ENCODE measurements around the gene THADA.

Gene THADA

DNA sequence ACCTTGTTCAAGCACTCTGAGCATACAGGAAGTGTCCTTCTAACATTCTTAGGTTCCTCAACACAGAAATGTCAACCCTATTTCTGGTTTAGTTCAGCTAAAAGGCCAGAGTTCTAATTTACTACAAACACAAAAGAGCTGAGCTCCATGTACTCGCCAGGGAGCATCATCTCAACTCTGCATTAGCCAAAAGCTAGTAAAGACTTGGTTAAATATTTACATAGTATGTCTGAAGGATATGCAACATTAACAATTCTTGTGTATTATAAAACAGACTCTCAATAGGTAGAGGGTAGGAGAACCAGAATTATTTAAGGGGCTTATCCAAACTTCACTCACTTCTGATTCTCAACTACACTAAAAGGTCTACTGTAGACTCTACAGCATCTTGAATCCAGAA is 154.6 kb downstream of the THADA start:
- Histone ChIP-seq H3K4me1 (ENCODE audit: control insufficient read depth, insufficient read depth, low read length) (peaks cover 18% of the 10 kb centered on the region), H3K27ac (ENCODE audit: low read depth, low read length) (no peak overlapping the region)

DNA sequence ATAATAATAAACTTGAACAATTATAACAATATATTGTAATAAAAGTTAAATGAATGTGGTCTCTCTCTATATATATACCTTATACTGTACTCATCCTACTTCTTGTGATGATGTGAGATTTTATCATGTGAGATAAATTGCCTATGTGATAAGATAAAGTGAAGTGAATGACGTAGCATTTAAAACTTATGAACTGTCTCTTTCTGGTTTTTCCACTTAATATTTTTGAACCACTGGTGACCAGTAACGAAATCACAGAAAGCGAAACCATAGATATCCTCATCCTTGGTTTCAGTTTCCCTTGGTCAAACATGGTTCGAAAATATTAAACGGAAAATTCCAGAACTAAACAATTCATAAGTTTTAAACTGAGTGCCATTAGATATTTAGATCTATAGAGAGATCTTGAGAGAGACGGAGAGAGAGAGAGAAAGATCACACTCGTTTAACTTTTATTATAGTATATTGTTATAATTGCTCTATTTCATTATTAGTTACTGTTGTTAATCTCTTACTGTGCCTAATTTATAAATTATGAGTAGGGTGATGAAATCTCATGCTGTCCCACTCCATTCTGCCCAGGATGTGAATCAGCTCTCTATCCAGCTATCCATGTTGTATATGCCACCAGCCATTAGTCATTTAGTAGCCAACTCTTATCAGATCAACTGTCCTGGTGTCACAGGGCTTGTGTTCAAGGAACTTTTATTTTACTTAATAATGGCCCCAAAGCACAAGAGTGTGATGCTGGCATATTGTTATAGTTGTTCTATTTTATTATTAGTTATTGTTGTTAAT is 156.8 kb downstream of the THADA start:
- H3K4me1 ChIP-seq (ENCODE audit: control insufficient read depth, insufficient read depth, low read length) = peaks cover 5% of the 10 kb centered on the region; the same call in 1 of the 2 replicates
- no peak overlapping the region for H3K9ac ChIP-seq (ENCODE audit: low read length)
- H3K27ac ChIP-seq (ENCODE audit: low read depth, low read length) = no peak overlapping the region
- H3K9me3 ChIP-seq (ENCODE audit: control insufficient read depth, insufficient read depth, low read depth, low read length) = no peaks in the 10 kb centered on the region
- H3K36me3 ChIP-seq (ENCODE audit: control insufficient read depth, insufficient read depth, low read length) = no peaks in the 10 kb centered on the region
- H3K27me3 ChIP-seq (ENCODE audit: control insufficient read depth, insufficient read depth, low read length) = no peaks in the 10 kb centered on the region
- no peak overlapping the region for H3K4me3 ChIP-seq (ENCODE audit: low read depth, low read length)

More for the DNA sequence above, 154.6 kb downstream of the THADA start:
- Histone ChIP-seq H3K4me3 (ENCODE audit: low read depth, low read length) (no peak overlapping the region), H3K27me3 (ENCODE audit: control insufficient read depth, insufficient read depth, low read length) (no peaks in the 10 kb centered on the region), H3K36me3 (ENCODE audit: control insufficient read depth, insufficient read depth, low read length) (no peaks in the 10 kb centered on the region), H3K9me3 (ENCODE audit: control insufficient read depth, insufficient read depth, low read depth, low read length) (no peaks in the 10 kb centered on the region), H3K9ac (ENCODE audit: low read length) (no peak overlapping the region)

- no peak overlapping the region for H3K9ac ChIP-seq (ENCODE audit: low read length)
- H3K9me3 ChIP-seq (ENCODE audit: control insufficient read depth, insufficient read depth, low read depth, low read length) = no peaks in the 10 kb centered on the region
- H3K36me3 ChIP-seq (ENCODE audit: control insufficient read depth, insufficient read depth, low read length) = no peaks in the 10 kb centered on the region
- no peak overlapping the region for H3K27ac ChIP-seq (ENCODE audit: low read depth, low read length)
- H3K4me3 ChIP-seq (ENCODE audit: low read depth, low read length) = no peak overlapping the region
- no peaks in the 10 kb centered on the region for H3K4me1 ChIP-seq (ENCODE audit: control insufficient read depth, insufficient read depth, low read length)
- H3K27me3 ChIP-seq (ENCODE audit: control insufficient read depth, insufficient read depth, low read length) = no peaks in the 10 kb centered on the region
Measured at GRCh38 chr2:43438342-43438741, 157.5 kb downstream of the THADA start.

- Histone ChIP-seq H3K9ac (ENCODE audit: low read length) (no peak overlapping the region), H3K9me3 (ENCODE audit: control insufficient read depth, insufficient read depth, low read depth, low read length) (no peaks in the 10 kb centered on the region), H3K4me3 (ENCODE audit: low read depth, low read length) (no peak overlapping the region), H3K4me1 (ENCODE audit: control insufficient read depth, insufficient read depth, low read length) (no peaks in the 10 kb centered on the region), H3K36me3 (ENCODE audit: control insufficient read depth, insufficient read depth, low read length) (no peaks in the 10 kb centered on the region), H3K27me3 (ENCODE audit: control insufficient read depth, insufficient read depth, low read length) (no peaks in the 10 kb centered on the region), H3K27ac (ENCODE audit: low read depth, low read length) (no peak overlapping the region)
Measured at GRCh38 chr2:43437363-43437762, 158.5 kb downstream of the THADA start.

GRCh38 chr2:43436431-43436830 is 159.4 kb downstream of the THADA start:
- Histone ChIP-seq H3K4me1 (ENCODE audit: control insufficient read depth, insufficient read depth, low read length) (no peaks in the 10 kb centered on the region), H3K27me3 (ENCODE audit: control insufficient read depth, insufficient read depth, low read length) (no peaks in the 10 kb centered on the region), H3K27ac (ENCODE audit: low read depth, low read length) (no peak overlapping the region), H3K9me3 (ENCODE audit: control insufficient read depth, insufficient read depth, low read depth, low read length) (no peaks in the 10 kb centered on the region), H3K4me3 (ENCODE audit: low read depth, low read length) (no peak overlapping the region), H3K36me3 (ENCODE audit: control insufficient read depth, insufficient read depth, low read length) (no peaks in the 10 kb centered on the region), H3K9ac (ENCODE audit: low read length) (no peak overlapping the region)

DNA sequence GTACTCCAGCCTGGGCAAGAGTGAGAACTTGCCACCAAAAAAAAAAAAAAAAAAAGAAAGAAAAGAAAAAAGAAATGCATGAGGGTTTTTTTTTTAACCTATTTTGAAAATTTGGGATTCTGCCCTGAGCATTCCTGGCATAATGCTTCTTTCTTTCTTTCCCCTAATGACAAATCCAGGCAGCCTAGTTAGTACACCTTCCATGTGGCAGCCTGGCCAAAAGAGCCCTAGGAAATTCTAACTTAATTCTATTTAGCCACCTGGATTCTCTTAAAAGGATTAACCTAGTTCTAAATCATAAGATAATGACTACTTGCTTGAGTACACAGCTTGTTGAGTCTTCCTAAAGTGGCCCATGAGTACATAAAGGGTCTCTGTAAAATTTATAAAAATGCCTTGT is 160.1 kb downstream of the THADA start:
- H3K9ac ChIP-seq (ENCODE audit: low read length) = no peak overlapping the region
- no peak overlapping the region for H3K27ac ChIP-seq (ENCODE audit: low read depth, low read length)
- H3K9me3 ChIP-seq (ENCODE audit: control insufficient read depth, insufficient read depth, low read depth, low read length) = no peaks in the 10 kb centered on the region
- H3K27me3 ChIP-seq (ENCODE audit: control insufficient read depth, insufficient read depth, low read length) = no peaks in the 10 kb centered on the region
- no peaks in the 10 kb centered on the region for H3K36me3 ChIP-seq (ENCODE audit: control insufficient read depth, insufficient read depth, low read length)
- no peak overlapping the region for H3K4me3 ChIP-seq (ENCODE audit: low read depth, low read length)
- H3K4me1 ChIP-seq (ENCODE audit: control insufficient read depth, insufficient read depth, low read length) = no peaks in the 10 kb centered on the region

DNA sequence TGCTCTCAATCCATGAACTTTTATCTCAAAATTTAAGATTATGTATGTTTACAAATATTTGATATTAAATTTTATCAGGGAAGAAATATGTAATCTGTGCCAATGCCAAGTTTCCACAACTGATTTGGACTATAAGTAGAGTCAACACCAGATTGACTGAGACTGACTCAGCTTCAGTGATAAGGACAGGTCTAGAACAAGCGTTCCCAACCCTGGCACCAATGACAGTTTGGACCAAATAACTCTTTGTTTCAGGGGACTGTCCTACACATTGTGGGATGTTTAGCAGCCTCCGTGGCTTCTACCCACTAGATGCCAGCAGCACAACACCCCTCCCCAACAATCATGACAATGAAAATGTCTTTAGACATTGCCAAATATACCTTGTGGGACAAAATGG is 165.3 kb downstream of the THADA start:
- H3K27ac ChIP-seq (ENCODE audit: low read depth, low read length) = no peak overlapping the region
- H3K27me3 ChIP-seq (ENCODE audit: control insufficient read depth, insufficient read depth, low read length) = no peaks in the 10 kb centered on the region
- no peak overlapping the region for H3K4me3 ChIP-seq (ENCODE audit: low read depth, low read length)
- no peaks in the 10 kb centered on the region for H3K36me3 ChIP-seq (ENCODE audit: control insufficient read depth, insufficient read depth, low read length)
- H3K9me3 ChIP-seq (ENCODE audit: control insufficient read depth, insufficient read depth, low read depth, low read length) = no peaks in the 10 kb centered on the region
- no peaks in the 10 kb centered on the region; the same call in 1 of the 2 replicates for H3K4me1 ChIP-seq (ENCODE audit: control insufficient read depth, insufficient read depth, low read length)
- no peak overlapping the region for H3K9ac ChIP-seq (ENCODE audit: low read length)

- H3K9me3 ChIP-seq (ENCODE audit: control insufficient read depth, insufficient read depth, low read depth, low read length) = no peaks in the 10 kb centered on the region
- H3K4me1 ChIP-seq (ENCODE audit: control insufficient read depth, insufficient read depth, low read length) = no peaks in the 10 kb centered on the region; the same call in 1 of the 2 replicates
- no peaks in the 10 kb centered on the region for H3K27me3 ChIP-seq (ENCODE audit: control insufficient read depth, insufficient read depth, low read length)
- no peak overlapping the region for H3K4me3 ChIP-seq (ENCODE audit: low read depth, low read length)
- H3K9ac ChIP-seq (ENCODE audit: low read length) = no peak overlapping the region
- no peaks in the 10 kb centered on the region for H3K36me3 ChIP-seq (ENCODE audit: control insufficient read depth, insufficient read depth, low read length)
- H3K27ac ChIP-seq (ENCODE audit: low read depth, low read length) = no peak overlapping the region
Measured at GRCh38 chr2:43429369-43429768, 166.5 kb downstream of the THADA start.

GRCh38 chr2:43427032-43427424 is 168.8 kb downstream of the THADA start:
- Histone ChIP-seq H3K27ac (ENCODE audit: low read depth, low read length) (no peak overlapping the region), H3K4me1 (ENCODE audit: control insufficient read depth, insufficient read depth, low read length) (no peaks in the 10 kb centered on the region; the same call in 1 of the 2 replicates), H3K9me3 (ENCODE audit: control insufficient read depth, insufficient read depth, low read depth, low read length) (no peaks in the 10 kb centered on the region), H3K36me3 (ENCODE audit: control insufficient read depth, insufficient read depth, low read length) (no peaks in the 10 kb centered on the region), H3K9ac (ENCODE audit: low read length) (no peak overlapping the region), H3K4me3 (ENCODE audit: low read depth, low read length) (no peak overlapping the region), H3K27me3 (ENCODE audit: control insufficient read depth, insufficient read depth, low read length) (no peaks in the 10 kb centered on the region)

DNA sequence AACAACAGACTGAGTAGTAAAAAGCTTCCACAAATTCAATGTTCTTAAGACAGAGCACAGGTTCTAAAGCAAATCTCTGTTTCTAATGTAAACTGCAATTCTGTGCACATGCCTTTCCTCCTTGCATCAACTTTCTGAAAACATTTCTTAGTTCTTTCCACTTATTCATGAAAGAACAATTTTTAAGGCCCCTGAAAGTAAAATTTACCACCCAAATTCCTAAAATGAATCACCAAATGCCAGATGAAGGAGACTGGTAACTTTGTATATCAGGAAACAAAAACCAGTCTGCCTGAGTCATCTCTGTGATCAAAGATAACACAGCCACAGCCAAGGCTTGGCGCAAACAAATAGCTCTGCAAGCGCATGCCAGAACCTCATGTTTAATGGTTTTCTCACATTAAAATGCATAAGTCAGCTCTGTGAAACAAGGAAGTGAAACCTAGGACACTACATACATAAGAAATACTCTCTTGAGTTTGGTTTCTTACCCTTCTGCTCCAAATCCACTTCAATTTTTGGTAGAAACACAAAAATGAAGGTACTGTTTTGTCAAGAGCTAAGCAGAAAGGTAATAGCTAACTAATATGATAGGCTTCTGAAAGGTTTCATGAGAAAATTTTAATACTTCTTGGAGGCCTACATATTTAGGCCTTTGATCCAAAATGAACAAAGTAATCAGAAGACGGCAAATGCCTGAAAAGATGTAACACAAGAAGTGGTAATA is 169.4 kb downstream of the THADA start:
- H3K4me1 ChIP-seq (ENCODE audit: control insufficient read depth, insufficient read depth, low read length) = no peaks in the 10 kb centered on the region; the same call in 1 of the 2 replicates
- no peaks in the 10 kb centered on the region for H3K36me3 ChIP-seq (ENCODE audit: control insufficient read depth, insufficient read depth, low read length)
- H3K9me3 ChIP-seq (ENCODE audit: control insufficient read depth, insufficient read depth, low read depth, low read length) = no peaks in the 10 kb centered on the region
- H3K9ac ChIP-seq (ENCODE audit: low read length) = peak overlapping the region; percentile 45
- H3K27ac ChIP-seq (ENCODE audit: low read depth, low read length) = no peak overlapping the region; the same call in 1 of the 2 replicates
- no peaks in the 10 kb centered on the region for H3K27me3 ChIP-seq (ENCODE audit: control insufficient read depth, insufficient read depth, low read length)
- no peak overlapping the region for H3K4me3 ChIP-seq (ENCODE audit: low read depth, low read length)

DNA sequence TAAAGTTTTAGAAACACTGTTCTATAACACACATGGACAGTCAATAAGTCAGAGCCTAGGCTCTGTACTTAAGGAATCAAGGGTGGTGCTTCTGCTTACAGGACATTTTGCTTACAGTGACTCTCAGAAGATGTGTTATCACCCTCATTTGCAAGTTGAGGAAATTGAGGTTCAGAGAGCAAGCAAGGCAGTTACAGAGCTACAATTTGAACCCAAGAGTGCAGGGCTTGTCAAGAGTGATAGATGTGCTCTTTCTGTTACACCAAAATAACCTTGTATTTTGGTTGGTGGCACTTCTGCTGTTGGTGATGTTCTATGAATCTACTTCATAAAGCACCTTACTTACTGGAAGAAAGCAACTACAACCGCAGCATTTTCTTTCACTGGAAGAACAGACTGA is 170.2 kb downstream of the THADA start:
- Histone ChIP-seq H3K36me3 (ENCODE audit: control insufficient read depth, insufficient read depth, low read length) (no peaks in the 10 kb centered on the region), H3K4me3 (ENCODE audit: low read depth, low read length) (no peak overlapping the region), H3K27me3 (ENCODE audit: control insufficient read depth, insufficient read depth, low read length) (no peaks in the 10 kb centered on the region), H3K4me1 (ENCODE audit: control insufficient read depth, insufficient read depth, low read length) (no peaks in the 10 kb centered on the region; the same call in 1 of the 2 replicates), H3K9ac (ENCODE audit: low read length) (no peak overlapping the region), H3K9me3 (ENCODE audit: control insufficient read depth, insufficient read depth, low read depth, low read length) (no peaks in the 10 kb centered on the region), H3K27ac (ENCODE audit: low read depth, low read length) (no peak overlapping the region)
